Stimulated activated CD8-positive, alpha-beta memory T cell treated with anti-CD3 and anti-CD28 coated beads, Interleukin-2, amount 100 ng/mL, for 1 hour (primary cell): ENCODE measurements around the gene CHN2.

Experiments
- DNase-seq, 2 donors: peaks; one replicate each; pipeline ENCODE4 v3.0.0-alpha.2; 2020; ENCODE audit warnings: low read depth in 2 of 2

The CHN2 gene

GRCh38 chr7:29362380-29362779, 167.8 kb downstream of the CHN2 start:
- no peak for DNase-seq

DNA sequence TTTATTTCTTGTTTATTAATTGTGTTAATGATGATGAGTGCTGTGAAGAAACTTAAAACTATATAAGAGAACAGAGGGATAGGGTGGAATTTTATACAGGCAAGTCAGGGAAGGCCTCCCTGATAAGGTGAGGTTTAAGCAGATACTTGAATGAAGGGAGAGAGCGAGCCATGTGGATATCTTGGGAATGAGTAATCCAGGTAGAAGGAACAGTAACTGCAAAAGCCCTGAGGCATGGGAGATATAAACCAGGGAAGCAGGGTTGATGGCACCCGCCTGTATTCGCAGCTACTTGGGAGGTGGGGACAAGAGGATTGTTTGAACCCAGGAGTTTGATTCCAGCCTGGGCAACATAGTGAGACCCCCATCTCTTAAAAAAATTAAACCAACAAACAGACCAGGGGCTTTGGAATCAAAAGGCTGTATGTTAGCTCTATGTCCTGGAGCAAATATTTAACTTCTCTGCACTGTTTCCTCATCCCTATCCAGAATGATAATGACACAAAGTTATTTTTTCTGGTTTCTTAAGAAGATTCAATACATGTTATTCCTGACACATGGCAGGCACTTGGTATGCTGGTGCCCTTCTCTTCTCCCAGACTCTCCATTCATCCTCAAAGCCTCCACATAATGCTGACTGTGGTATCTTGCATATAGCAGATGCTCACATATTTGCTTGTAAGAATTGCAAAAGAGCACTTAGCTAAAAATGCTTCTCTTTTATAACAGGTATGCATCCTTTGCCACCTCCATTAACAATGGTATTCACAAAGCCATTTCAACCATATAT, 169.3 kb downstream of the CHN2 start:
- DNase-seq: no peak

DNA sequence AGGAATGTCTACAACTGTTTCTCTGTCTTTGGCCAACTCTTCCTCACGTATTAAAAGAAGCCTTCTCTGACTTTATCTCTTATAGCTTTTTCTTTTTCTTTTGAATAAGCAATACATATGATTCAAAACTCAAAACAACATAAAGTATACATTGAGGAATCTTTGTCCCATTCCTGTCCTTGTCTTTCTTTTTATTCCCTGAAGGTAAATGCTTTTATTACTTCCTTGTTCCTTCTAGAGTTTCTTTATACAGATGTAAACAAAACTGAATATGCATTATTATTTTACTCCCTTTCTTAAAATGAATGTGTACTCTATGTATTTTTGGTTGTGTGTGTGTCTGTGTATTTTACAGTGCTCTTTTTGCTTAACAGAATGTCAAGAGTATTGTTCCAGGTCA, 170.1 kb downstream of the CHN2 start:
- DNase-seq: no peak

DNA sequence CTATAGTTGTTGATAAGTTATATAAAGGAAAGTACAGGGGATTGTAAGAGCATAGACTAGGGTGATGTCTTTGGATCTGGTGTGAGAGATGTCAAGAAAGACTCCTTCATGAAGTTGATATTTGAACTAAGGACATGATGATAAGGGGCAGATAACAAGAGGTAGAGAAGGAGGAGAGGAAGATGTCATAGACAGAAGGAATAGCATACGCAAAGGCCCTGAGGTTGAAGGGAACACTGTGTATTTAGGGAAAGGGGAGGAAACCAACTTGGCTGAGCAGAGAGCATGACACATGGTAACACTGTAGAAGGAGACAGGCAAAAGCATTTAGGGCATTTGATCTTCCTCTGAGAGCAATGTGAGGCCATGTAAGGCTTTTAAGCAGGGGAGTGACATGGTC, 170.8 kb downstream of the CHN2 start:
- DNase-seq: no peak

DNA sequence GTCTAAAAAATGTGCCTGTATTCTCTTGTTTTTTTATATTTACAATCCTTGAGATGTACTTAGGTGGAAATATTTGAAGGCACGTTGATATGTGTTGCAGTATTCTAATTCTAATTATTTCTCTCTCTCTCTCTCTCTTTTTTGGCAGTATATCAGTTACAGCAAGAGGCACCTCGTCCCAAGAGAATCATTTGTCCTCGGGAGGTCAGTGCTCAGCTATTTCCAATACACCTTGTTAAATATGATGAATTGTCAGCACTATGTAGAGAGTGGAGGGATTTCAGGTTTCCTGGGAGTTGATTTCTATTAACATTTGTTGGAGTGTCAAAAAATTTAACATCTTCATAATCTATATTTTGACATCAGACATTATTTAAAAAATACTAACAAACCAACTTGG, 173.2 kb downstream of the CHN2 start:
- no peak for DNase-seq

- DNase-seq: no peak
Observed at GRCh38 chr7:29369909-29370488, 175.4 kb downstream of the CHN2 start.

GRCh38 chr7:29370531-29371314, 176.1 kb downstream of the CHN2 start:
- no peak for DNase-seq

DNA sequence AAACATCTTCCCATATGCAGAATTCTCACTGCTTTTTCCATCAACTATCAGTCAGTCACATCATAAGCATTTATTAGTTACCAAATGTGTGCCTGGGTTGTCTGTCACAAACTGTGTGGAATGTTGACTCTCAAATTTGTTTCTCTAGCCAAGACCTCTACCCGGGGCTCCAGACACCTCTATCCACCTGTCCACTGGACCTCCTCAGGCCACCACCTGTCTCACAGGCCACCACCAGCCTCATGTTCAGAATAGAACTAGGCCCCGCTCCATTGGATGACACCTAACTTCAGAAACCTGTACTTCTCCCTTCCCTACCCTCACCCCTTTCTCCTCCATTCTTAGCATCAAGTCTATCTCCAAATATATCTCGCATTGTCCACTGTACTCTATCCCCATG, 176.9 kb downstream of the CHN2 start:
- DNase-seq: no peak

GRCh38 chr7:29372351-29373090, 177.9 kb downstream of the CHN2 start:
- DNase-seq: no peak

DNA sequence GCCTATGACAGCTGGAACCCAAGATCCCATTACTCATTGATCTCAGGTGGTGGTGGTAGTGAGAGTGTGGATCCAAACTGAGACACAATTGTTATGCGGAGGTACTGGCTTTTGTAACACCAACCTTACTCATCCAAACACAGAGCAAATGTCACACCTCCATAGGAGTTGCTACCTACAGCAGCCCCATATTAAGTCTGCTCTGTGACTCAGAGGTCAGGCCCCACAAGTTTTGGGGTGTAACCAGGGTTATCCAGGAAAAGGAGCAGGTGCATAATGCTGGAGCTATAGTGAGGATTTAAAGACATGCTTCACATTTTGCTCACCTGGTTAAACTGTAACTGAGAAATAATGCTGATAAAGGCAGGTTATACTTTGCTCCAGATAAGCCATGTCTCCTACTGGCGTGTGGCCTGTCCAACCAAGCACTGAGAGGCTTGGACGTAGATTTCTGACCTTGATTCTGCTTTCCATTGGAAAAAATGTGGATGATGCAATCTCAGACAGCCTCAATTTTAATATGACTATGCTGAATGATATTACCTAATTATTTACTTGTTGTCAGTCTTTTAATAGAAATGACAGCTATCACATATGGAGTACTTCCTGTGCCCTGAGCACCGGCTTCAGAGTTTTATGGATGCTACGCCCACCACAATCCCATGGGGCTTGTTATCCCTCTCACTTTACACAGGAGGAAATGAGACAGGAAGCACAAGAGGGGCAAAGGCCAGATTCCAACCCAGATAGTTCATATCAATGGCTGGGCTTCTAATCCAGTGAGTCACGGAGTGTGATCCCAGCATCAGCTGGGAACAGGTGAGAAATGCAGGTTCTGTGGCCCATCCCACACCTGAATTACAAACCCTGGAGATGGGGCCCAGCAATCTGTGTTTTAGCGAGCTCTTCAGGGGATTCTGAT, 181.3 kb downstream of the CHN2 start:
- no peak for DNase-seq

DNA sequence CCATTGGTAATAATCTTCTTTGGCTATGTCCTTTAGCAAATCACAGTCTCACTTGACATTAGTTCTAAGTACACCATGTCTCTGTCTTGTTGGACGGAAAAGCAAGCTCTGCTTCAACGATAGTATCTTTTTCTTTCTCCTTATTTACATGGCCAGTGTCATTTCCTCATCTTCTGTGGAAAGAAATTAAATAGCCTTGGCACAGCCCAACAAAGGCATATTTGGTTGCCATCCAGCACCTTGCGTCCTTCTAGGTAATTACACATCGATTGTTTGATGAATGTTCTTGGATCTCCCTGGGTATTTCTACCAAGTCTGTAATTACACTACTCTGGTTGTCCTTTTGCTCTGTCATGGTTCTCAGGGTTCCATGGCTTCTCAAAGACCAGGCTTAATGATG, 183.1 kb downstream of the CHN2 start:
- DNase-seq: no peak

- DNase-seq: no peak
Observed at GRCh38 chr7:29379551-29379950, 185.0 kb downstream of the CHN2 start.

DNA sequence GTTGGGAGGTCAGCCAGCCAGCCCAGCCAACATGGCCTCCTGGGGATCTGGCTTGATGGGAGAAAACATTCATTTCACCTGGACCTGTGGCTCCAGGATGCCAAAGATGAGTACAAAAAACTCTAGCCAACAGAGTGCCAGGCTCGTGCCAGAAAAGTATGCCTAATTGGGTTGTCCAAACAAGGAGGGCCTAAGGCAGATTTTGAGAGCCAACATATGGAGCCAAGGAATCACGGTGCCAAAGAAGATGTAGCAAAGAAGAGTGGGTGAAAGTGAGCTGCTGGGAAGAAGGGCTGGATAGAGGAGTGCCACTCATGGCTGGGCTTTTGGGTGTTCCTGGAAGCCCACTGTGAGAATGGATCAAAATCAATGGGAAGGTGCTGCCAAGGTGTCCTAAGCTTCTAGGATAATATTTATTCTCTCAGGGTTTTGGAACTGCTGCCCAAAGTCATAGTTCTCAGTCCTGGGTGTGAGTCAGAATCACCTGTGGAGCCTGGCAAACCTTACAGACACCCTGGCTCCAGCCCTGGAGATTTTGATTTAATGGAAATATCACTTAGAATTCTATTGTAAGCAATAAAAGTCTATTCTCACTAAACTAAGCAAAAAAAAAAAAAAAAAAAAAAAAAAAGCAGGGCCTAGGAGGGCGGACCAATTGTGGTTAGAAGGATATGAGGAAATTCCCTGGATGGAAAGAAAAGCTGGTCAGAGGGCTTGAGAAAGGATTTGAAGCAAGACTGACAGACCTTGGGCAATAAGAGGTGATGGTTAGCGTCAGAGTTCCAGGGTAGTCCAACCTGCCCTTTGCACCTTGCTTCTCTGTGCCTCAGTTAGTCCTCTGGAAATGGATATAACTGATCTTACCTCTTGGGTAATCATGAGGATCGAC, 186.9 kb downstream of the CHN2 start:
- no peak for DNase-seq

GRCh38 chr7:29384277-29384676, 189.7 kb downstream of the CHN2 start:
- DNase-seq: no peak

GRCh38 chr7:29385214-29385814, 190.7 kb downstream of the CHN2 start:
- DNase-seq: no peak

DNA sequence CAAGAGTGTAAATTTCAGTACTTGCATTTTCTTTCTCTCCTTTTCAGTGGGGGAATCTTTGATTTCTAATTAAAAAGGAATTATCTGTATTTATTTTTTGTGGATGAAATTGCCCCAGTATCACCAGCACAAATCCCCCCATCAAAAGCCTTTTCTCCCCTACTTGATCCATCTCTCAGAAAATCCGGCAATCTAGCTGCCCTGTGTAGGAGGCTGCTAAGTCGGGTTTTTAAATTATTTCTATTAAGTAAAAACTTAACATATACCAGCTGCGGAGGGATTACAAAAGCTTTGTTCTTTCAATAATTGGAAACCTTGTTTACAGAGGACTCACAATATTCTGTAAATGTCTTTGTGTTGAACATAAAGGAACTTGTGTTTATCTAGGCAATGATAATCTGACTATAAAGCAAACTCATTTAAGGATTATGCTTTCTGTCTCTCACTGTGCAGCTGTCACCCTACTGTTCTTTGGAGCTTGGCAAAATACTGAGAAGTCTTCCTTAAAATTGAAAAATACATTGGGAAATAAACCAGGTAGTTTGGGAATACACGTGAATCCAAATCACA, 191.7 kb downstream of the CHN2 start:
- no peak for DNase-seq

GRCh38 chr7:29391262-29391661, 196.7 kb downstream of the CHN2 start:
- no peak for DNase-seq

DNA sequence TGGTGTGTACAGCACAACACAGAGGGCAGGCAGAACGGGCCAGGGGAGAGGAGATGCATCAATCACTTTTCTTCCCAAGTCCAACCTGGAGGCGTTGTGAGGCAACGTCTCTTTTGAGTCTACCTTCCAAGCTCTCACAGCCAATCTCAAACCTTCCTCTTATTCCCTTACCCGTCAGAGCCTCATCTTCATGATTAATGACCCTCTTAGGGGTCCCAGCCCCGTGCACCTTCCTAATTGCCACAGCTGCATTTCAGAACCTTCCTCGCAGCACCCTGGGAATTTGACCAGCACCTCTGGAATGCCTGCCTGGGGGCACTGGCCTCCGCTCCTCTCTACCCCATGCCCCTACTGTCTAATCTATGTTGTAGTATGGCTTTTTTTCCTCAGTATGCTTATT, 199.7 kb downstream of the CHN2 start:
- DNase-seq: no peak

- DNase-seq: no peak
Observed at GRCh38 chr7:29396563-29396962, 202.0 kb downstream of the CHN2 start.
